Activated CD8-positive, alpha-beta T cell treated with anti-CD3 and anti-CD28 coated beads for 36 hours (primary cell): Measurements from ENCODE around the gene STK33. TPM values are rescaled to one million over a fixed set of nuclear protein-coding genes. Genes with fewer than 3 reads are reported as not detected.

Source experiments
- ATAC-seq: fragments of 200-7000 bp; cut with Tn5 transposase; one replicate; pipeline ENCODE4 v1.10.0; 2021; ENCODE audit warnings: mild to moderate bottlenecking, moderate library complexity
- CTCF ChIA-PET: fragments of 350-600 bp; sonication (Branson Sonifier 250); formaldehyde crosslinking; loops from one replicate; lab custom pipeline; 2021; ENCODE audit warnings: antibody characterized with exemption; lab: Charles Lee
- POLR2A ChIA-PET: fragments of 350-600 bp; sonication (Branson Sonifier 250); formaldehyde crosslinking; loops from one replicate; lab custom pipeline; 2021; ENCODE audit warnings: antibody characterized with exemption; lab: Charles Lee
- DNase-seq: peaks from one replicate; pipeline ENCODE4 v3.0.0-alpha.2; 2020
- H3K27ac Mint-ChIP-seq: one replicate; pipeline ENCODE4 v1.8.0; 2021; ENCODE audit warnings: mild to moderate bottlenecking, mixed read lengths
- H3K27me3 Mint-ChIP-seq: one replicate; pipeline ENCODE4 v1.8.0; 2021; ENCODE audit warnings: mixed read lengths
- H3K36me3 Mint-ChIP-seq: one replicate; pipeline ENCODE4 v1.8.0; 2021; ENCODE audit warnings: low read depth, mixed read lengths
- H3K4me1 Mint-ChIP-seq: one replicate; pipeline ENCODE4 v1.8.0; 2021; ENCODE audit warnings: low read depth, mixed read lengths
- H3K4me3 Mint-ChIP-seq: one replicate; pipeline ENCODE4 v1.8.0; 2021; ENCODE audit warnings: mild to moderate bottlenecking, moderate library complexity, mixed read lengths
- H3K9me3 Mint-ChIP-seq: one replicate; pipeline ENCODE4 v1.8.0; 2021; ENCODE audit warnings: mixed read lengths
- intact Hi-C: fragments of 100-400 bp; cut with micrococcal nuclease; formaldehyde crosslinking; loops from one replicate; pipeline ENCODE4 v1.10.0; 2022
- total RNA-seq, 2 experiments: library from RNA; stranded (reverse); gene quantifications; one replicate each; pipeline ENCODE4 v1.2.3, GENCODE V29; 2021
- TF ChIP-seq, protein P1 (sequence below): fragments of 200-600 bp; IDR thresholded peaks from one replicate; pipeline ENCODE4 v1.8.0; 2022; ENCODE audit warnings: antibody characterized with exemption, mild to moderate bottlenecking

Gene STK33
- total RNA-seq, 2 experiments from 2014 or later = 1.3 to 3.6 TPM

DNA sequence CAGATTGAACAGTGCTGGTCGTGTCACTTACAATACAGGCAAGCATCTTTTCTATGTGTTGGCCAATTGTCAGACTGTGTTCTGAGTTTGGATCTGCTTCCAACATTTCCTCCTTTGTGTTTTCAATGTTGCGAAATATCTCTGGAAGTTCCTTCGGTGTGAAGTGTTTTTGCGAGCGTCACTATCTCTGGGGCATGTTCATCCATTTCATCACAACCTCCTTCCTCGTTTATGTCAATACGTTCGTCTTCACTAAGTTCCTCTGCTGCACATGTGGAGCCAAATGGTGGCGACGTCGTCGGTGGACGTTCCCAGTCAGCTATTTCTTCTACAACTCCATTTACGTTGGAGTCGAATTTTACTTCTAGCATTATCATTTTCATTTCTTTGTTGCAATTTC lies 230.1 kb downstream of the STK33 start:
- H3K4me3 Mint-ChIP-seq = no peak overlapping the region
- DNase-seq (no peak), ATAC-seq (no peak)
- intact Hi-C loops = no loop called here
- ChIA-PET POLR2A (no interaction called here), CTCF (no interaction called here)
- H3K27ac Mint-ChIP-seq = no peak overlapping the region
- H3K4me1 Mint-ChIP-seq = no peaks in the 10 kb centered on the region
- no peaks in the 10 kb centered on the region for H3K36me3 Mint-ChIP-seq
- H3K9me3 Mint-ChIP-seq = no peaks in the 10 kb centered on the region
- H3K27me3 Mint-ChIP-seq = no peaks in the 10 kb centered on the region
- TF ChIP-seq, protein P1, sequence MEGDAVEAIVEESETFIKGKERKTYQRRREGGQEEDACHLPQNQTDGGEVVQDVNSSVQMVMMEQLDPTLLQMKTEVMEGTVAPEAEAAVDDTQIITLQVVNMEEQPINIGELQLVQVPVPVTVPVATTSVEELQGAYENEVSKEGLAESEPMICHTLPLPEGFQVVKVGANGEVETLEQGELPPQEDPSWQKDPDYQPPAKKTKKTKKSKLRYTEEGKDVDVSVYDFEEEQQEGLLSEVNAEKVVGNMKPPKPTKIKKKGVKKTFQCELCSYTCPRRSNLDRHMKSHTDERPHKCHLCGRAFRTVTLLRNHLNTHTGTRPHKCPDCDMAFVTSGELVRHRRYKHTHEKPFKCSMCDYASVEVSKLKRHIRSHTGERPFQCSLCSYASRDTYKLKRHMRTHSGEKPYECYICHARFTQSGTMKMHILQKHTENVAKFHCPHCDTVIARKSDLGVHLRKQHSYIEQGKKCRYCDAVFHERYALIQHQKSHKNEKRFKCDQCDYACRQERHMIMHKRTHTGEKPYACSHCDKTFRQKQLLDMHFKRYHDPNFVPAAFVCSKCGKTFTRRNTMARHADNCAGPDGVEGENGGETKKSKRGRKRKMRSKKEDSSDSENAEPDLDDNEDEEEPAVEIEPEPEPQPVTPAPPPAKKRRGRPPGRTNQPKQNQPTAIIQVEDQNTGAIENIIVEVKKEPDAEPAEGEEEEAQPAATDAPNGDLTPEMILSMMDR = no peak

DNA sequence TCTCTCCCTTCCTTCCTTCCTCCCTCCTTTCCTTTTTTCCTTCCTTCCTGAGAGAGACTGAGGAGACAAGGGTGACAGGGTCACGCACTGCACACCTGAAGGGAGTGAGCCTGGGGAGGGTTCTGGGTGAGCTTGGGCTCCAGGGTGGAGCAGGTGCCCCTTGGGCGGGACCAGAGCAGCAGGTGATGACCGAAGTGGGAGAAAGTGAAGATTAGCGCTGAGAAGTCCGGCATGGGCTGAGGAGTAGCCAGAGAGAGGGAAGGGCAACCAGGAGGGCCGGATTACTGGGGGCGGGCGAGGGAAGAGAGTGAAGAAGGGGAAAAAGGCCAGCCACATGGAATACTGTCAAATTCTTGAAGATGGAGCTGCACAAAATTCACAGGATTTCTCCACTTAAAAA lies 231.1 kb downstream of the STK33 start:
- ATAC-seq (no peak), DNase-seq (no peak)
- H3K27me3 Mint-ChIP-seq = no peaks in the 10 kb centered on the region
- H3K27ac Mint-ChIP-seq = no peak overlapping the region
- no peaks in the 10 kb centered on the region for H3K4me1 Mint-ChIP-seq
- no peaks in the 10 kb centered on the region for H3K9me3 Mint-ChIP-seq
- no peak overlapping the region for H3K4me3 Mint-ChIP-seq
- intact Hi-C loops = no loop called here
- POLR2A ChIA-PET = no interaction called here
- TF ChIP-seq, protein P1 = no peak
- H3K36me3 Mint-ChIP-seq = no peaks in the 10 kb centered on the region
- CTCF ChIA-PET = no interaction called here

DNA sequence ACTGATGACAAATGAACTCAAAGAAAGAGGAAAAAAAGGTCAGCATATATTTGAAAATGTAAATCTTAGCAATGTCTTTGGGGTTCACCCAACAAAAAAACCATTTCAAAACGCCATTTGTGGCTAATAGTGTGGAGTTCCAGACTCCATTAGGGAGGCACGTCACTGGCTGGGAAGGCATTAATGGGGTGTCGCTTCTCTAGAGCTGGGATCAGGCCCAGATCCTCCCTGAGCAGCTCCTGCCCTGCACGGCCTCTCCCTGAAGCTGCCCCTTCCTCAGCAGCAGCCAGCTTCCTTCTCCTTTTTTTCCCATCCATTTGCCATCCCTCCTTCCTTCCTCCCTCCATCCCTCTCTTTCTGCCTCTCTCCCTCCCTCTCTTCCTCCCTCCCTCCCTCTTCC lies 231.5 kb downstream of the STK33 start:
- Mint-ChIP-seq H3K27ac (no peak overlapping the region), H3K4me3 (no peak overlapping the region), H3K27me3 (no peaks in the 10 kb centered on the region), H3K36me3 (no peaks in the 10 kb centered on the region), H3K9me3 (no peaks in the 10 kb centered on the region), H3K4me1 (no peaks in the 10 kb centered on the region)
- intact Hi-C loops = no loop called here
- DNase-seq (no peak), ATAC-seq (no peak)
- CTCF ChIA-PET = no interaction called here
- POLR2A ChIA-PET = no interaction called here
- TF ChIP-seq, protein P1 = no peak

DNA sequence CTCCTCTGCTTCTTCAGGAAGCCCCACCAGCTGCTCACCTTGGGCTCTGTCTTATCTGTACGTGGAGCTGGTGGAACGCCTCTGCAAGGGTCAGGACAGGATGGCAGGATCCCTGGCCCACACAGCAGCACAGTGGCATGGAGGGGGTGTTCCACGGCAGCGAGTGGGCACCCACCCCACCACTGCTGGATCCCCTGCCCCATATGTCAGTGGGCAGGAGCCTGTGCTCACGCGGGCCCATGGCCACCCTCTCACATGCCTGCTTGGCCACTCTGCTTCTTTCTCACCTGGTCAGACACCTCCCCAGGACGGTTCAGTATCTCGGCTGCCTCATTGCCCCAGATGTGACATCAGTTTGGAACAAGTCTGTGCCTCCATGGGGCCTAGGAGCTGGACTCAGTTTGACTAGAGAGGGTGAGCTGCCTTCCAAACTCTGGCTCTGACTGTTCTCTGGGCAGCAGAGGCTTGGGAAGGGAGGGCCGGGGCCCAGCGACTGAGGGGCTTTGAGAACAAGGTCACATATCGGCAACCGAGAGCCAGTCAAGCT lies 232.3 kb downstream of the STK33 start:
- no peaks in the 10 kb centered on the region for H3K9me3 Mint-ChIP-seq
- no peak overlapping the region for H3K27ac Mint-ChIP-seq
- CTCF ChIA-PET = no interaction called here
- no peak overlapping the region for H3K4me3 Mint-ChIP-seq
- no peaks in the 10 kb centered on the region for H3K27me3 Mint-ChIP-seq
- TF ChIP-seq, protein P1 = no peak
- no peaks in the 10 kb centered on the region for H3K36me3 Mint-ChIP-seq
- ATAC-seq (no peak), DNase-seq (no peak)
- intact Hi-C loops = no loop called here
- POLR2A ChIA-PET = no interaction called here
- H3K4me1 Mint-ChIP-seq = no peaks in the 10 kb centered on the region

DNA sequence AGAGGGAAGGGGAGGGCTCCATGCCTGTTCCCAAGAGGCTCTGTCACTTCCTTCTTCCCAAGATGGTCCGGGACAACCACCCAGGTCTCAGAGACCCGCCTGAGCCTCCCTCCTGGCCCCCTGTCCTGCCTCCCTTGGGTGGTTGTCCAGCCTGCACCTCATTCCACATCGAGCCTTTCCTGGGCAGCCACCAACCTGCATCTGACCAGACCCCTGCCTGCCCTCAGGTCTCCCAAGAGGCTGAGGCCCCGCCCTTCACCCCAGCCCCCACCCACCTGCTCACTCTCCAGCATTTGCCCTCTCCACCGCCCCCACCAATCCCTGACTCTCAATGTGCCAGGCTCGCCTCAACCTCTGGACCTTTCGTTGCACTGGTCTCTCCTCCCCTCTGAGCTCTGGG lies 232.8 kb downstream of the STK33 start:
- Mint-ChIP-seq H3K9me3 (no peaks in the 10 kb centered on the region), H3K4me1 (no peaks in the 10 kb centered on the region), H3K36me3 (no peaks in the 10 kb centered on the region), H3K27ac (no peak overlapping the region), H3K4me3 (no peak overlapping the region), H3K27me3 (no peaks in the 10 kb centered on the region)
- TF ChIP-seq, protein P1 = no peak
- ChIA-PET POLR2A (no interaction called here), CTCF (no interaction called here)
- ATAC-seq = no peak
- intact Hi-C loops = no loop called here
- no peak for DNase-seq
